NCI-H82 treated with DMSO at 0.1 percent for 48 hours (cell line): ENCODE results near the gene DCAF4.
"Not testable (repeated sequence)": the region's sequence is repeated elsewhere in the genome, so short reads cannot be mapped to it uniquely, and the experiment has no call there.

ENCODE experiments used
- DNase-seq: peaks from one replicate; lab custom pipeline; 2025; ENCODE audit not compliant: unreplicated experiment; lab: John Stamatoyannopoulos, UW

Gene DCAF4

GRCh38 chr14:72968316-72968715, 42.1 kb downstream of the DCAF4 start:
- DNase-seq = no peak

GRCh38 chr14:72970058-72970630, 43.9 kb downstream of the DCAF4 start:
- DNase-seq = no peak

GRCh38 chr14:72970824-72971434, 44.7 kb downstream of the DCAF4 start:
- DNase-seq = no peak

- DNase-seq = no peak
Measured at GRCh38 chr14:72974661-72975060, 48.4 kb downstream of the DCAF4 start.

GRCh38 chr14:72975770-72976169, 49.5 kb downstream of the DCAF4 start:
- no peak for DNase-seq

- DNase-seq = no peak
Measured at GRCh38 chr14:72978856-72979255, 52.6 kb downstream of the DCAF4 start.

- no peak for DNase-seq
Measured at GRCh38 chr14:72980863-72981262, 54.6 kb downstream of the DCAF4 start.

GRCh38 chr14:72982146-72982708, 56.0 kb downstream of the DCAF4 start:
- DNase-seq = no peak

GRCh38 chr14:72986214-72986613, 60.0 kb downstream of the DCAF4 start:
- DNase-seq = no peak

GRCh38 chr14:72986857-72987256, 60.6 kb downstream of the DCAF4 start:
- no peak for DNase-seq

- no peak for DNase-seq
Measured at GRCh38 chr14:72990171-72990570, 63.9 kb downstream of the DCAF4 start.

GRCh38 chr14:72996916-72997315, 70.7 kb downstream of the DCAF4 start:
- no peak for DNase-seq

GRCh38 chr14:72998252-72998903, 72.1 kb downstream of the DCAF4 start:
- DNase-seq = no peak

- no peak for DNase-seq
Measured at GRCh38 chr14:72999316-72999715, 73.1 kb downstream of the DCAF4 start.

- no peak for DNase-seq
Measured at GRCh38 chr14:73000073-73000472, 73.8 kb downstream of the DCAF4 start.

GRCh38 chr14:73003681-73004080, 77.4 kb downstream of the DCAF4 start:
- no peak for DNase-seq

- not testable (repeated sequence) for DNase-seq
Measured at GRCh38 chr14:73004641-73005040, 78.4 kb downstream of the DCAF4 start.

- no peak for DNase-seq
Measured at GRCh38 chr14:73007835-73008234, 81.6 kb downstream of the DCAF4 start.

- no peak for DNase-seq
Measured at GRCh38 chr14:73008501-73008900, 82.2 kb downstream of the DCAF4 start.
